Urinary bladder (tissue), 4 donors: Measurements from ENCODE around the gene TNRC6A. TPM values are rescaled to one million over a fixed set of nuclear protein-coding genes. Genes with fewer than 3 reads are reported as not detected.
A peak's percentile ranks its signal among the peaks of the same experiment; 100 is the strongest.

Experiments used
- DNase-seq: peaks from one replicate; pipeline ENCODE4 v3.0.0-alpha.2; 2015; ENCODE audit errors: extremely low spot score
- H3K27ac ChIP-seq: one replicate; pipeline ENCODE4 v1.5.1; 2013; ENCODE audit warnings: low read depth, mild to moderate bottlenecking, moderate library complexity
- H3K36me3 ChIP-seq: one replicate; pipeline ENCODE4 v1.6.1; 2013; ENCODE audit warnings: mild to moderate bottlenecking, moderate library complexity; ENCODE audit not compliant: insufficient read depth
- H3K4me1 ChIP-seq: one replicate; pipeline ENCODE4 v1.6.1; 2013; ENCODE audit warnings: mild to moderate bottlenecking, moderate library complexity; ENCODE audit not compliant: insufficient read depth
- H3K4me3 ChIP-seq: one replicate; pipeline ENCODE4 v1.5.1; 2013; ENCODE audit warnings: low read depth, low read length
- WGBS: extraction: QIAGEN DNeasy Blood & Tissue Kit; methylation state at CpG from one replicate; pipeline ENCODE4 v1.1.7; 2013; 5-methylcytosine and 5-hydroxymethylcytosine counted together
- polyA plus RNA-seq: library from polyadenylated mRNA; stranded (reverse); fragments of 200-250 nt; gene quantifications from one replicate; pipeline ENCODE4 v1.2.3, GENCODE V29; 2013
- total RNA-seq: library from RNA; depleted of rRNA; stranded (reverse); fragments of >200 nt; gene quantifications from one replicate; pipeline ENCODE4 v1.2.3, GENCODE V29; 2014
- donor health status: healthy with polysubstance abuse.
- donor health status: healthy.

TNRC6A gene
- total and polyA plus RNA-seq, 2 donors: 20.9 to 72.8 TPM

DNA sequence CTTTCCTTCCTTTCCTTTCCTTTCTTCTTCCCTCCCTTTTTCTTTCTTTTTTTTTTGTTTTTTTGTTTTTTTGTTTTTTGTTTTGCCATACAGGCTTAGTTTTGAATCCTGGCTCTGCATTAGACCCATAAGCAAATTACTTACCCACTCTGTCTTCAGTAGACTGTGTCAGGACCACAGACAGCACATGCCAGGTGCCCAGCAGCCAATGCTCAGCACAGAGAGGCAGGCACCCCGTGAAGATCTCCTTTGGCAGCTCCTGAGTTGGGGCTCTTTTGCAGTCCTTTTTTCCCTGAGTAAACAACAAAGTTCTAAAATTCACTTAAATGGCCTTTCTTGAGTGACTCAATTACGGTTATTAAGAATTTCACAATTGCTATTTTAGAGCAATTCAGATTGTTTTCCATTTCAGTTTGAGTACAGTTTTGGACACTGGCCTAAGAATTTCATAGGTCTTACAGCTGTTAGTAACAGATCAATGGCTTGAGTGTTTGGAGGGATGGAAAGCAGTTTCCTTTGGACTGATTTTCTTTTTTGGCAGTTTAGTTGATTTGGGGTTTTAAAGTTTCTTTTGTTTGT, 90.1 kb downstream of the TNRC6A start:
- Histone ChIP-seq H3K4me1 (no peaks in the 10 kb centered on the region), H3K4me3 (no peak overlapping the region), H3K27ac (no peak overlapping the region), H3K36me3 (peaks cover 3% of the 10 kb centered on the region)
- no peak for DNase-seq
- WGBS: 76% methylated on average over 2 of the region's 2 CpGs

DNA sequence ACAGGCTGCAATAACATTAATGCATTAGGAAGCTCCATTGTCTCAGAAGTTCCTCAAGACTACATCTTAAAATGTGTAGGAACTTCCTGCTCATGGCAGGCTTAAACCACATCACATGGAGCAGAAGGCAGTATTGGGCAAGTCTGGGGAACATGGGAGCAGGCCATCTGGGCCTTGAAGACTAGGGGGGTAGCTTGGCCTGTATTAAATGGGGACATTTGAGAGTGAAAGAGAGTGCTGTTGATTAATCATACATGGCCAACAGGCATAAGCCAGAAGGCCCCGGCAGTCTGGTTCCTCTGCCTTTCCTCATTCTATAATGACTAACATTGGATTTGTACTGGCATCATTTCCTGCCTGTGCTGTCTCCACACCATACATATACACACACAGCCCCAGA, 91.1 kb downstream of the TNRC6A start:
- DNase-seq: no peak
- Histone ChIP-seq H3K4me3 (no peak overlapping the region), H3K27ac (no peak overlapping the region), H3K4me1 (no peaks in the 10 kb centered on the region), H3K36me3 (peaks cover 2% of the 10 kb centered on the region)
- WGBS: 78% methylated on average over 1 of the region's 1 CpG

DNA sequence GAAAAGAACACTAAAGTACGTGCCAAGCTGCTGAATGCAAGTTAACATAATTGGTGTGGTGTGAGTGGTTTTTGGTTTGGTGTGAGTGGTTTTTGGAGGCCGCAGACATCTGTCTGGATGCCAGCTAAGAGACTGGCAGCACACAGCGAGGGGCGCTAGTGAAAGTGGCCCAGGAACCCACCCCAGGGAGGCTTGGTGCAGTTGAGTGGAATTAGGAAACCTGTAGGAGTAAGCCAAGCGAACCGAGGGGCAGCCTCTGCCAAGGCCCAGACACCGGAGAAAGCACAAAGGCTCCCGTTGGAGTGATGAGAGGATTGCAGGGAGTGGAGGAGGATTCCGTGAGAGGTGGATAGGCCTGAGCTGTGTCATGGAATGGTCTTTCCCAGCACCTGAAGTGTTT, 91.7 kb downstream of the TNRC6A start:
- Histone ChIP-seq H3K4me3 (no peak overlapping the region), H3K4me1 (no peaks in the 10 kb centered on the region), H3K27ac (no peak overlapping the region), H3K36me3 (peaks cover 2% of the 10 kb centered on the region)
- 83% methylated on average over 9 of the region's 9 CpGs for WGBS
- no peak for DNase-seq

DNA sequence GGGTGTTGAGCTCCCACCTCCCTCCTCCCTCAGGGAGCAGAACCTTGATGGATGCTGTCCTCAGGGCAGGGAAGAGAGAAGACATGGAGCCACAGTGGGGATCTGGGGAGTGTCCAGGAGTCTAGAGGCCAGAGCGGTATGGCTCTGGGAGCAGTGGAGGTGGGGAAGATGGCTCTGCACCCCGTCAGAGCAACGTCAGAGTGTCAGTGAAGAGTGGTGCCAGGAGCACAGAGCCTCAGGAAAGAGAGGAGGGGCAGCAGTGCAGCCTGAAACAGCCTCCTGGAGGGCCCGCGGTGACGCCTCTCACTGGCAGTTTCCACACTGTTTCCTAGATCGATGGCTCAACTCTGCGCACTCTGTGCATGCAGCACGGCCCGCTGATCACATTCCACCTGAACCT, 93.1 kb downstream of the TNRC6A start:
- H3K27ac ChIP-seq: no peak overlapping the region

DNA sequence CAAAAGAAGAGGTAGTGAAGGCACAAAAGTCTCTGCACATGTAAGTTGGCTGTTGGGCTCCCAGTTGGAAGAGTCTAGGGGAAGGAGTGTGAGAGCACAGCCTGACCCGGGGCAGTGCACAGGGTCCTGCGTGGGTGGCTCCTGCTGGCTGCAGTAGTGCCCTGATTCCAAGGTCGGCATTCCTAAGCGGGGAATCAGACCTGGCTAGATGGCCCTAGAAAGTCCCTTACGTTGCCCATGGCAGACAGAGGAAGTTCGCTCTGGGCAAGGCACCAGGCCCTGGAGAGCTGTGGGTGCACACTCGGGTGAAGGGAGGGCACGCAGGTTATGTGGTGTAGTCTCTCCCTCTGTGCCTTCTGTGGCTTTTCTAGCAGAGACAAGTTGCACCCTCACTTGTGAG, 93.5 kb downstream of the TNRC6A start:
- Histone ChIP-seq H3K4me1 (no peaks in the 10 kb centered on the region), H3K4me3 (no peak overlapping the region), H3K27ac (no peak overlapping the region), H3K36me3 (peaks cover 2% of the 10 kb centered on the region)
- WGBS: 92% methylated on average over 8 of the region's 8 CpGs
- no peak for DNase-seq

More for the DNA sequence above, 93.1 kb downstream of the TNRC6A start:
- WGBS: 90% methylated on average over 10 of the region's 10 CpGs
- DNase-seq: no peak
- peaks cover 2% of the 10 kb centered on the region for H3K36me3 ChIP-seq
- H3K4me1 ChIP-seq: no peaks in the 10 kb centered on the region
- no peak overlapping the region for H3K4me3 ChIP-seq

DNA sequence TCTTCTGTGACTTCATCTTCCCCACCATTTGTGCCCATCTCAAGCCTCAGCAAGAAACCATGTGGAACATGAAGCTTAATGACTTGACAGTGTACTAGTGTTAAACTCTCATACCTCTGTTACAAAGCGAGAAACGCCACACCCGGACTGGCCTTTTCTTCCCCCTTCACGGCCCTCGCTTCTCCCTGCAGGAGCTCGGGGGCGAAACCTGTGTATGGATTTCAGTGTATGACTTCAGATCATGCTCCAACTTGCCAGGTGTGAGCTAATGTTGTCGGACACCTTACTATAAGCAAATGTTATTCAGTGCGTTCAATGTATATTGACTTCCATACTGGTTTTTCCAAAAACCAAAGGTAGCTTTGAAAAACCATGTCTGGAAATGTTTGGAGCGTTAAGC, 96.2 kb downstream of the TNRC6A start:
- Histone ChIP-seq H3K4me3 (no peak overlapping the region), H3K36me3 (peaks cover 2% of the 10 kb centered on the region), H3K27ac (no peak overlapping the region), H3K4me1 (no peaks in the 10 kb centered on the region)
- peak; percentile 5 for DNase-seq
- WGBS: 80% methylated on average over 10 of the region's 10 CpGs

DNA sequence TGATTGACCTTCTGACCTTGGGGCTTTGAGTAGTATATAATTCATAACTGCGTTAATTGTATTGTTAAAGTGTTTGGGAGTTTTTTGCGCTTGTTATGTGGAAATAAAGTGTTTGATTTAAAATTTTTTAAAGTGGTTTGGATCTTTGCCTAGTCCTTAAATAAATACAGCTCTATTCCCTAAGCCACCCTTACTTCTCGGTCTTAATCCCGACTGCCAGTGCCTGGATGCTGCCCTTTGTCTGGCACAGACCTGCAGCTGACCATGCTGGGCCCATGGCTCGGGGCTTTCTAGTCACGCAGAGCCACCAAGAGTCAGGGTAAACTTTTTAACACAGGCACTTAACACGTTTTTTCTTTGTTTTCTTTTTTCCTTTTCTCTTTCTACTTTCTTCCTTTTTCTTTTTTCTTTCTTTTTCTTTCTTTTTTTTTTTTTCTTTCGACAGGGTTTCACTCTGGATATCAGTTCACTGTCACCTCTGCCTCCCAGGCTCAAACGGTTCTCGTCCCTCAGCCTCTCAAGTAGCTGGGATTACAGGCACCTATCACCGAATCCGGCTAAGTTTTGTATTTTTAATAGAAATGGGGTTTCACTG, 96.7 kb downstream of the TNRC6A start:
- WGBS: 74% methylated on average over 12 of the region's 12 CpGs
- no peak for DNase-seq
- Histone ChIP-seq H3K36me3 (peaks cover 2% of the 10 kb centered on the region), H3K27ac (no peak overlapping the region), H3K4me3 (no peak overlapping the region), H3K4me1 (no peaks in the 10 kb centered on the region)

DNA sequence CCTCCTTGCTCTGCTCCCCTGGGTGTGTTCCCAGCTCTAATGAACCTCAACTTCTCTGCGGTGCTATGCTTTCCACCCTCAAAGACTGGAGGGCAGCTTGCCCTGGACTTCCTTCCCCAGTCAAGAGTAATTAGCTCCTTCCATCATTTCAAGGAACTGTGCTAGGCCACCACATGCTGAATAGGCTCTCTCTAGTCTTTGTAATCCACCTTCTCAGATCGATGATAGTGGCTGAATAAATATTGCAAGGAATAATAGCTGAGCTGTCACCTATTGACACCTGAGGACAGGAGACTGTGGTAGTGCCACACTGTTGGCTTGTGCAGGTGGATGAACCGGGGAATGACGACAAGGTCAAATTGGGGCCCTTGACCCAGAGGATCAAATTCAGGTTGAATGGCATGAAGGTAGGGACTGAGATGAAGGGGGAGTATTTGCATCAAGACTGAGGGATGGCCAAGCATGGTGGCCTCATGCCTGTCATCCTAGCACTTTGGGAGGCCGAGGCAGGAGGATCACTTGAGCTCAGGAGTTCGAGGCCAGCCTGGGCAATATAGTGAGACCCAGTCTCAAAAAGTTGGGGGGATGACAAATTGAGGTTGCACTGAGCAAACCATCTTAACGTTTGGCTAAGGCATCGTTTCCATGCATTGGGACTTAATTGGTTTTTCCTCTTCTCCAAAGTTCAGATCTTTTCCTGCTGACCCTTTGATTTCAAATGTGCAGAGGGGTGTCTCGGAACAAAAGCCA, 97.5 kb downstream of the TNRC6A start:
- H3K27ac ChIP-seq: no peak overlapping the region
- WGBS: 90% methylated on average over 9 of the region's 9 CpGs
- H3K36me3 ChIP-seq: peaks cover 2% of the 10 kb centered on the region

DNA sequence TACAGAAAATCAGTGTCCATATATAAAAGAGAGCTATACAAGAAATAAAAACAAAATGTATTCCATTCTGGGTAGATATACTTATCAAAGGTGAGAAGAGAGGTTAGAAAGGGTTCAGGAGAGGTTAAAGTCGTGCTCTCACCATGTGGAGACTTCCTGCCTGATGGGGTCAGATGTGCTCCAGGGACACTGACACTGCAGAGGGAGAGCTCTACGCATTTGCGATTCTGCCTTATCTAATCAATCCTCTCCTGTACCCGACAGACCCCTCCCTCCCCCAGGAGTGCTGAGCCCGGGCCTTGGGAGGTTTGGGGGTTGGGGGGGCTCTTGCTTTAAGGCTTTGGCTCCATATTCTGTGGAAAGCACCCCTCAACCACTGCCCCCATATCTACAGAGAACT, 99.7 kb downstream of the TNRC6A start:
- DNase-seq: no peak
- H3K36me3 ChIP-seq: no peaks in the 10 kb centered on the region
- WGBS: 45% methylated on average over 5 of the region's 5 CpGs

More for the DNA sequence above, 97.5 kb downstream of the TNRC6A start:
- no peaks in the 10 kb centered on the region for H3K4me1 ChIP-seq
- no peak for DNase-seq
- no peak overlapping the region for H3K4me3 ChIP-seq

DNA sequence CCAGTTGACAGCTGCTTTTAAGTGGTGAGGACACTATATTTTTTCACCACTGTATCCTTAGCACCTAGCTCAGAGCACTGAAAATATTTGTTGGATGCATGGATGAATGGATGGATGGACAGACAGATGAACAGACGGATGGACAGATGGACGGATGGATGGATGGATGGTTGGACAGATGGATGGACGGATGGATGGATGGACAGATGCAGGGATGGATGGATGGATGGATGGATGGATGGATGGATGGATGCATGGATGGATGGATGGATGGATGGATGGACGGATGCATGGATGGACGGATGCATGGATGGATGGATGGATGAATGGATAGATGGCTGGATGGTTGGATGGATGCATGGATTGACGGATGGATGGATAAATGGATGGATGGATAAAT, 103.9 kb downstream of the TNRC6A start:
- Histone ChIP-seq H3K4me1 (no peaks in the 10 kb centered on the region), H3K4me3 (no peak overlapping the region), H3K27ac (no peak overlapping the region), H3K36me3 (no peaks in the 10 kb centered on the region)
- no peak for DNase-seq
- WGBS: 96% methylated on average over 6 of the region's 6 CpGs

More for the DNA sequence above, 99.7 kb downstream of the TNRC6A start:
- Histone ChIP-seq H3K4me1 (no peaks in the 10 kb centered on the region), H3K27ac (no peak overlapping the region), H3K4me3 (no peak overlapping the region)

DNA sequence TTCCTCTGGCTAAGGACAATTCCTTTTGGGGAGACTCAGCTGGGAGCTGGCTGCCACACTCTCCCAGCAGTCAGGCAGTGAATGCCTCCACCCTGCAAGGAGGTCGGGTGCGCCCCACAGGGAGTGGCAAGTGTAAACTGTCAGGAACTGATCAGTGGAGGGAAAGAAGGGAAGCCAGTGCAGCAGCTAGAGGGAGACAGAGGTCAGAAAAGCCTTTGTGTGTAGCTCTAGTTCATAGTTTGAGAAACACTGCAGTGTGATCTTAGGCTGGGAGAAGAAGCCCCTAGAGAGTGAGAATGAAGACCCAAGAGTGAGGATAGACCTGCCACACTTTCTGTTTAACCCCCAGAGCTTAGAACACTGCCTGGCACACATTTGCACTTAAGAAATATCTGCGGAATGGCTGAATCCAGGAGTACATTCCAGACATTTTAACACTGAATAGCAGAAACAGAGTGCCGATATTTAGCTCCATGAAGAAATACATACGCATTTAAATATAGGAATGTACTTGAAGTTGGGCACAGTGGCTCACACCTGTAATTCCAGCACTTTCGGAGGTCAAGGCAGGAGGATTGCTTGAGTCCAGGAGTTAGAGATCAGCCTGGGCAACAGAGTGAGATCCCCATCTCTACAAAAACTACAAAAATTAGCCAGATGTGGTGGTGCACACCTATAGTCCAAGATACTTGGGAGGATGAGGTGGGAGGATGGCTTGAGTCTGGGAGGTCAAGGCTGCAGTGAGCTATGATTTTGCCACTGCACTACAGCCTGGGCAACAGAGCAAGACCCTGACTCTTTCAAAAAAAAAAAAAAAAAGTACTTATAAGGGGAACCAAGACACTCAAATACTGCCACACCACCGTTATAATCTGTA, 105.2 kb downstream of the TNRC6A start:
- WGBS: 57% methylated on average over 7 of the region's 7 CpGs
- Histone ChIP-seq H3K4me1 (no peaks in the 10 kb centered on the region), H3K36me3 (no peaks in the 10 kb centered on the region)

DNA sequence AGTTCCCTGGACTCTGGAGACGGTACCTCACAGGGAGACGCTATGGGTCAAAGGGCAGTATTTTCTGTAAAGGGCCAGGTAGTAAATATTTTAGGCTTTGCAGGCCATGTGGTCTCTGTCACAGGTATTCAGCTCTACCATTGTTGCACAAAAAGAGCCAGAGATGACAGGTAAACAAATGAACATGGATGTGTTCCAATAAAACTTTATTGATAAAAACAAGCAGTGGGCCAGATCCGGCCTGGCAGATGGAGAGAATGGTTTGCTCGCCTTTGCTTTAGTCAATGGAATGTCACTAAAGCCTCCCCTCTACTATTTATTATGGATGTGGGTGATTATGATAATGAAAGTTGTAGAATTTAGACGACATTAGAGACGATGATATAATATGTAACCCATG, 107.4 kb downstream of the TNRC6A start:
- 92% methylated on average over 6 of the region's 6 CpGs for WGBS
- no peak for DNase-seq
- Histone ChIP-seq H3K4me3 (no peak overlapping the region), H3K27ac (no peak overlapping the region), H3K36me3 (no peaks in the 10 kb centered on the region), H3K4me1 (no peaks in the 10 kb centered on the region)

More for the DNA sequence above, 105.2 kb downstream of the TNRC6A start:
- H3K4me3 ChIP-seq: no peak overlapping the region
- no peak overlapping the region for H3K27ac ChIP-seq
- no peak for DNase-seq

DNA sequence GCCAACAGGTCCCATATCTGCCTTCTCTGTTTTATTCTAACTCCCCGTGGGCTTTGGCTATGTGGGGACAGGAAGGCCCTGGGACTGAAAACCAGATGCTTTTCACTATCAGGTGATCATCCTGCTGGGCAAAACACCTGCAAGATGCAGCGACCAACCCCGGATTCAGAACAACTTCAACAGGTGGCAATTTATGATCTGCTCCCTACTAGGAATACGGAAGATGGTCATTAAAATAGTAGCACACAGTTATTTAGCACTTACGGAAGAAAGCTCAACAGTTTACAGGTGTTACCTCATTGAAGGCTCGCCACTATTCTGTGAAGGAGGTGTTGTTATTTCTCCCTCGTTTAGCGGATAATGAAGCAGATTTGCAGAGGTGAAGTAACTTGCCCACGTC, 108.5 kb downstream of the TNRC6A start:
- 86% methylated on average over 9 of the region's 9 CpGs for WGBS
- H3K4me1 ChIP-seq: no peaks in the 10 kb centered on the region
- no peaks in the 10 kb centered on the region for H3K36me3 ChIP-seq
- DNase-seq: no peak
- no peak overlapping the region for H3K27ac ChIP-seq
- no peak overlapping the region for H3K4me3 ChIP-seq
